GM12878 (cell line): ENCODE results near the gene ATP5PD. TPM values are rescaled to one million over a fixed set of nuclear protein-coding genes. Genes with fewer than 3 reads are reported as not detected.

ENCODE experiments used
- ATAC-seq: fragments of 200-7000 bp; cut with Tn5 transposase; 3 replicates; pipeline ENCODE4 v1.9.1; 2020; ENCODE audit warnings: mild to moderate bottlenecking, moderate library complexity
- BruUV-seq: library from RNA; stranded (reverse); fragments of 400-500 nt; replicated peaks from 2 replicates; lab custom pipeline; 2021; lab: Mats Ljungman, UMichigan
- CTCF ChIA-PET: fragments of 300-600 bp; sonication (Branson Sonifier 250); formaldehyde crosslinking; extraction: SDS; loops from one replicate; lab custom pipeline; 2021; ENCODE audit warnings: inconsistent platforms; lab: Yijun Ruan, JAX
- POLR2A ChIA-PET: fragments of 350-600 bp; formaldehyde crosslinking; extraction: SDS; loops from one replicate; lab custom pipeline; 2021; ENCODE audit warnings: inconsistent platforms; lab: Charles Lee
- RAD21 ChIA-PET: fragments of 300-600 bp; sonication (Branson Sonifier 250); formaldehyde crosslinking; loops from one replicate; lab custom pipeline; 2023; ENCODE audit warnings: antibody characterized with exemption; ENCODE audit not compliant: unreplicated experiment; lab: Charles Lee
- SMC1A ChIA-PET: fragments of 300-600 bp; sonication (Branson Sonifier 250); formaldehyde crosslinking; loops from one replicate; lab custom pipeline; 2023; ENCODE audit not compliant: unreplicated experiment, uncharacterized antibody; lab: Charles Lee
- DNase-seq: peaks from one replicate; pipeline ENCODE4 v3.0.0-alpha.2; 2011; ENCODE audit warnings: low read depth, low spot score
- FAIRE-seq: peaks from 3 replicates; lab custom pipeline; 2011; peaks lifted over from hg19 to GRCh38; lab: Jason Lieb, UNC
- H2AFZ ChIP-seq: 2 replicates; pipeline ENCODE4 v1.6.0; 2011; ENCODE audit warnings: low read depth, low read length, control low read depth; ENCODE audit not compliant: control insufficient read depth
- H3K27ac ChIP-seq: 2 replicates; pipeline ENCODE4 v1.5.1; 2011; ENCODE audit warnings: control low read depth; ENCODE audit not compliant: control insufficient read depth, insufficient read depth
- H3K27me3 ChIP-seq, 2 experiments: replicated peaks in 1 of 2; 2 replicates each; pipeline versions ENCODE4 v1.6.0 to v1.6.1; 2011; ENCODE audit warnings: low read length in 1 of 2; ENCODE audit not compliant: control insufficient read depth in 2 of 2, insufficient read depth in 2 of 2
- H3K36me3 ChIP-seq, 2 experiments: 2 replicates each; pipeline ENCODE4 v1.5.1; 2011; ENCODE audit warnings: low read length in 1 of 2; ENCODE audit not compliant: control insufficient read depth in 2 of 2, insufficient read depth in 2 of 2
- H3K4me1 ChIP-seq: 2 replicates; pipeline ENCODE4 v1.6.1; 2011; ENCODE audit warnings: mild to moderate bottlenecking, low read length, moderate library complexity, mixed read lengths; ENCODE audit not compliant: control insufficient read depth, insufficient read depth
- H3K4me2 ChIP-seq: 2 replicates; pipeline ENCODE4 v1.6.0; 2011; ENCODE audit warnings: control low read depth; ENCODE audit not compliant: control insufficient read depth, insufficient read depth
- H3K4me3 ChIP-seq: fragments of 200-600 bp; sonication (generic); 2 replicates; pipeline ENCODE4 v1.5.1; 2016
- H3K79me2 ChIP-seq: 2 replicates; pipeline ENCODE4 v1.6.0; 2011; ENCODE audit warnings: low read length; ENCODE audit not compliant: control insufficient read depth, insufficient read depth
- H3K9ac ChIP-seq: 2 replicates; pipeline ENCODE4 v1.8.0; 2011; ENCODE audit warnings: low read length, control low read depth, mixed read lengths; ENCODE audit not compliant: control insufficient read depth, insufficient read depth
- H3K9me3 ChIP-seq: replicated peaks from 3 replicates; pipeline ENCODE4 v1.5.1; 2011; ENCODE audit warnings: mild to moderate bottlenecking, low read length; ENCODE audit not compliant: control insufficient read depth, insufficient read depth
- H4K20me1 ChIP-seq: 2 replicates; pipeline ENCODE4 v1.6.0; 2011; ENCODE audit not compliant: control insufficient read depth, insufficient read depth
- BMI1 ChIP-seq: fragments of 450-650 bp; IDR thresholded peaks from 2 replicates; pipeline ENCODE4 v1.6.1; 2016; ENCODE audit warnings: mild to moderate bottlenecking, moderate library complexity, borderline replicate concordance
- CHD2 ChIP-seq: IDR thresholded peaks from 2 replicates; pipeline ENCODE4 v1.6.1; 2011; ENCODE audit warnings: low read depth, low read length, improper control_type of control experiment, borderline replicate concordance
- CREB1 ChIP-seq: IDR thresholded peaks from 2 replicates; pipeline ENCODE4 v1.6.1; 2012; ENCODE audit warnings: low read depth, mild to moderate bottlenecking, inconsistent platforms
- HDGF ChIP-seq: fragments of 450-650 bp; IDR thresholded peaks from 2 replicates; pipeline ENCODE4 v1.6.1; 2016; ENCODE audit warnings: antibody characterized with exemption
- SMAD5 ChIP-seq: IDR thresholded peaks from 2 replicates; pipeline ENCODE4 v1.6.1; 2016; ENCODE audit warnings: antibody characterized with exemption, low read depth
- YY1 ChIP-seq: IDR thresholded peaks from 2 replicates; pipeline ENCODE4 v1.6.1; 2011; ENCODE audit warnings: low read depth, mild to moderate bottlenecking, low read length
- WGBS: methylation state at CpG from one replicate; pipeline ENCODE4 v1.1.6; 2016; ENCODE audit warnings: low lambda C conversion rate; ENCODE audit not compliant: insufficient replicate concordance, insufficient coverage; ENCODE audit errors: missing lambda C conversion rate; 5-methylcytosine and 5-hydroxymethylcytosine counted together
- in situ Hi-C: fragments of 300-500 bp; cut with MboI; formaldehyde crosslinking; loops from 9 replicates; pipeline ENCODE4 v1.14.3; 2018; ENCODE audit warnings: mixed read lengths
- intact Hi-C: fragments of 100-400 bp; cut with micrococcal nuclease; formaldehyde crosslinking; loops from one replicate; pipeline ENCODE4 v1.14.2; 2022; ENCODE audit not compliant: unreplicated experiment
- polyA plus RNA-seq, 11 experiments: library from polyadenylated mRNA; depleted of rRNA in 4 of 11; unstranded in 6 of 11; stranded (reverse) in 5 of 11; fragments of >200 nt; fragmentation: Nextera tagmentation in 4 of 11; fragmentation: Illumina TruSeq in 1 of 11; extraction: Ambion mirVana in 4 of 11; extraction: Trizol in 1 of 11; gene quantifications; 1 replicate in 1 of 11; 2 replicates in 10 of 11; pipeline versions ENCODE4 v1.2.1 to v1.2.3, GENCODE V29; 2011 to 2016; ENCODE audit warnings: inconsistent platforms in 2 of 11, missing spikeins in 2 of 11, low read depth in 1 of 11
- total RNA-seq, 4 experiments: library from RNA; depleted of rRNA in 3 of 4; stranded (reverse); fragments of >200 nt in 3 of 4; fragmentation: Illumina TruSeq in 1 of 4; extraction: Trizol in 1 of 4; gene quantifications; 2 replicates each; pipeline versions ENCODE4 v1.2.1 to v1.2.3, GENCODE V29; 2013 to 2021
- TF ChIP-seq, protein P1 (sequence below): IDR thresholded peaks from 2 replicates; pipeline ENCODE4 v1.6.1; 2011; ENCODE audit warnings: low read depth, low read length, improper control_type of control experiment, borderline replicate concordance
- TF ChIP-seq, protein P2 (sequence below): fragments of 450-650 bp; IDR thresholded peaks from 2 replicates; pipeline ENCODE4 v1.6.1; 2017; ENCODE audit warnings: antibody characterized with exemption, mild to moderate bottlenecking, moderate library complexity

Gene ATP5PD
- total and polyA plus RNA-seq, 10 of the 15 experiments (the other 5 are each of a cell fraction or from before 2014, with no cell fraction given): 172 to 772 (median 321) TPM

DNA sequence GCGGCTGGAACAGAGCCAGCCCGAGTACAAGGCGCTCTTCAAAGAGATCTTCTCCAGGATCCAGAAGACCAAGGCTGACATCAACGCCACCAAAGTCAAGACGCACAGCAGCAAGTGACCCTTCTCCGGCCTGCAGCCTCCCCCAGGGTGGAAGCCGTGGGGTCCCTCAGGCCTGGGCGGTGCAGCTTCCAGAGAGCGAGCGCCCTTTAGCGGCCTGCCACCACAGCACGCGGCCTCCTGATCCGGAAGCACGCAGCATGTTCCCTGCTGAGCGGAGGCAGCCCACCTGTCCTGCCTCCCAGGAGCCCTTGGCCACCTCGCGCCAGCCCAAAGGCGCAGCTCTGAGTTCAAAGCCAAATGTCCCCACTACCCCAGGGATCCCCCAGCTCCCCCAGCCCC is 42.8 kb downstream of the ATP5PD start:
- in situ Hi-C loops (no loop called here), intact Hi-C loops (no loop called here)
- Histone ChIP-seq H3K27ac (no peak overlapping the region), H3K4me1 (no peaks in the 10 kb centered on the region; the same call in 1 of the 2 replicates), H3K9ac (no peak overlapping the region), H3K4me3 (no peak overlapping the region), H2AFZ (no peak overlapping the region), H3K36me3 (no peaks in the 10 kb centered on the region), H3K27me3 (no peaks in the 10 kb centered on the region), H3K4me2 (no peak overlapping the region), H3K79me2 (no peaks in the 10 kb centered on the region), H4K20me1 (no peaks in the 10 kb centered on the region), H3K9me3 (no peaks in the 10 kb centered on the region)
- TF ChIP-seq, protein P1, sequence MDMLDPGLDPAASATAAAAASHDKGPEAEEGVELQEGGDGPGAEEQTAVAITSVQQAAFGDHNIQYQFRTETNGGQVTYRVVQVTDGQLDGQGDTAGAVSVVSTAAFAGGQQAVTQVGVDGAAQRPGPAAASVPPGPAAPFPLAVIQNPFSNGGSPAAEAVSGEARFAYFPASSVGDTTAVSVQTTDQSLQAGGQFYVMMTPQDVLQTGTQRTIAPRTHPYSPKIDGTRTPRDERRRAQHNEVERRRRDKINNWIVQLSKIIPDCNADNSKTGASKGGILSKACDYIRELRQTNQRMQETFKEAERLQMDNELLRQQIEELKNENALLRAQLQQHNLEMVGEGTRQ: no peak
- TF ChIP-seq SMAD5 (no peak), HDGF (no peak), CHD2 (no peak), YY1 (no peak)
- WGBS: 62% methylated on average over 17 of the region's 19 CpGs
- ChIA-PET POLR2A (no interaction called here), RAD21 (interaction anchor here (1.0 to 4.4 kb wide), 2 partner anchors 42 to 45 kb away, joined by 3 to 39 read pairs; no protein-coding TSS in a partner anchor), SMC1A (no interaction called here), CTCF (interaction anchor here (6.2 kb wide), 1 partner anchor 43 kb away, joined by 56 read pairs; no protein-coding TSS in a partner anchor)
- no peak for ATAC-seq
- BruUV-seq: no TSS peak
- DNase-seq: no peak
- FAIRE-seq: no peak

DNA sequence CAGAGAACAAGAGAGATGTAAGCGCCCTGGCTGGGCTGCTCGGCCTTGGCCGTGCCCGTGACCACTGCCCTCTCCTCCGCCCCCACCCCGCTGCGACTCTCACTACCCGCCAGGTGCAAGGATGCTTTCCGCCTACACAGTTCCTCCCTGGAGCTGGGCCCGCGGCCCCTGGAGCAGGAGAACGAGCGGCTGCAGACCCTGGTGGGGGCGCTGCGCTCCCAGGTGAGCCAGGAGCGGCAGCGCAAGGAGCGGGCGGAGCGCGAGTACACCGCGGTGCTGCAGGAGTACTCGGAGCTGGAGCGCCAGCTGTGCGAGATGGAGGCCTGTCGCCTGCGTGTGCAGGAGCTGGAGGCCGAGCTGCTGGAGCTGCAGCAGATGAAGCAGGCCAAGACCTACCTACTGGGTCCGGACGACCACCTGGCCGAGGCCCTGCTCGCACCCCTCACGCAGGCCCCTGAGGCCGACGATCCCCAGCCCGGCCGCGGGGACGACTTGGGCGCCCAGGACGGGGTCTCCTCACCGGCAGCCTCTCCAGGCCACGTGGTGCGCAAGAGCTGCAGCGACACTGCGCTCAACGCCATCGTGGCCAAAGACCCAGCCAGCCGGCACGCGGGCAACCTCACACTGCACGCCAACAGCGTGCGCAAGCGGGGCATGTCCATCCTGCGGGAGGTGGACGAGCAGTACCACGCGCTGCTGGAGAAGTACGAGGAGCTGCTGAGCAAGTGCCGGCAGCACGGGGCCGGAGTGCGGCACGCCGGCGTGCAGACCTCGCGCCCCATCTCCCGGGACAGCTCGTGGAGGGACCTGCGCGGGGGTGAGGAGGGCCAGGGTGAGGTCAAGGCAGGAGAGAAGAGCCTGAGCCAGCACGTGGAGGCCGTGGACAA is 43.5 kb downstream of the ATP5PD start:
- FAIRE-seq (no peak), ATAC-seq (no peak), DNase-seq (no peak)
- Histone ChIP-seq H3K27me3 (no peaks in the 10 kb centered on the region), H4K20me1 (no peaks in the 10 kb centered on the region), H3K4me1 (no peaks in the 10 kb centered on the region; the same call in 1 of the 2 replicates), H2AFZ (no peak overlapping the region), H3K36me3 (no peaks in the 10 kb centered on the region), H3K79me2 (no peaks in the 10 kb centered on the region), H3K9me3 (no peaks in the 10 kb centered on the region), H3K9ac (no peak overlapping the region), H3K4me2 (no peak overlapping the region), H3K4me3 (no peak overlapping the region), H3K27ac (no peak overlapping the region)
- in situ Hi-C loops: no loop called here
- intact Hi-C loops: no loop called here
- SMC1A ChIA-PET: no interaction called here
- RAD21 ChIA-PET: no interaction called here
- WGBS: 59% methylated on average over 74 of the region's 76 CpGs
- CTCF ChIA-PET: no interaction called here
- POLR2A ChIA-PET: no interaction called here
- BruUV-seq: no TSS peak
- TF ChIP-seq CREB1: no peak
- TF ChIP-seq, protein P2, sequence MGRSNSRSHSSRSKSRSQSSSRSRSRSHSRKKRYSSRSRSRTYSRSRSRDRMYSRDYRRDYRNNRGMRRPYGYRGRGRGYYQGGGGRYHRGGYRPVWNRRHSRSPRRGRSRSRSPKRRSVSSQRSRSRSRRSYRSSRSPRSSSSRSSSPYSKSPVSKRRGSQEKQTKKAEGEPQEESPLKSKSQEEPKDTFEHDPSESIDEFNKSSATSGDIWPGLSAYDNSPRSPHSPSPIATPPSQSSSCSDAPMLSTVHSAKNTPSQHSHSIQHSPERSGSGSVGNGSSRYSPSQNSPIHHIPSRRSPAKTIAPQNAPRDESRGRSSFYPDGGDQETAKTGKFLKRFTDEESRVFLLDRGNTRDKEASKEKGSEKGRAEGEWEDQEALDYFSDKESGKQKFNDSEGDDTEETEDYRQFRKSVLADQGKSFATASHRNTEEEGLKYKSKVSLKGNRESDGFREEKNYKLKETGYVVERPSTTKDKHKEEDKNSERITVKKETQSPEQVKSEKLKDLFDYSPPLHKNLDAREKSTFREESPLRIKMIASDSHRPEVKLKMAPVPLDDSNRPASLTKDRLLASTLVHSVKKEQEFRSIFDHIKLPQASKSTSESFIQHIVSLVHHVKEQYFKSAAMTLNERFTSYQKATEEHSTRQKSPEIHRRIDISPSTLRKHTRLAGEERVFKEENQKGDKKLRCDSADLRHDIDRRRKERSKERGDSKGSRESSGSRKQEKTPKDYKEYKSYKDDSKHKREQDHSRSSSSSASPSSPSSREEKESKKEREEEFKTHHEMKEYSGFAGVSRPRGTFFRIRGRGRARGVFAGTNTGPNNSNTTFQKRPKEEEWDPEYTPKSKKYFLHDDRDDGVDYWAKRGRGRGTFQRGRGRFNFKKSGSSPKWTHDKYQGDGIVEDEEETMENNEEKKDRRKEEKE: no peak
- no peak for TF ChIP-seq BMI1
